Measurements from ENCODE around the gene IL21R. TPM values are rescaled to one million over a fixed set of nuclear protein-coding genes. Genes with fewer than 3 reads are reported as not detected.

IL21R gene
- total and polyA plus RNA-seq, 10 of the 15 experiments (the other 5 are each of a cell fraction or from before 2014, with no cell fraction given): 5.3 to 138 (median 82.5) TPM

DNA sequence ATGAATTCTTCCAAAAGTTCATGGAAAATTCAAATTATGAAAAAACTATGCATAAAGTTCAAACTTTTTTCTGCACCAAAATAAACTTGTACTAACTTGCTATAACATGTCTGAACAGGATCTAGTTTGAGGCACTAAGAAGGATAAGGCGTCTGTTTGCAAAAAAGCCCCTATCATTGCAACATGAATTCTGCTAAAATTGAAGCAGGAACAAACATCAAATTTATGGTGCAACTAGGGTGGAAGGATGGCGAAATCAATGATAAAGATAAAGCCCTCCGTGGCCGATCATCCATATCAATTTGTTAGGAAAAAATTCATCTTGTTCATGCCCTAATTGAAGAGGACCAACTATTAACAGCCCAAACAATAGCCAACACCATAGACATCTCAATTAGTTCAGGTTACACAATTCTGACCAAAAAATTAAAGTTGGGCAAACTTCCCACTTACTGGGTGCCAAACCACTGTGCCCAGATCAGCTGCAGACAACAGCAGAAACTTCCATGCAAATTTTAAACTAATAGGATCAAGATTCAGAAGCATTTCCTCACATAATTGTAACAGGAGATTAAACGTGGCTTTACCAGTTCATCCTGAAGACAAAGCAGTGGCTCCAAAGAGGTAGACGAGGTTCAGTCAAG is 12.9 kb downstream of the IL21R start:
- WGBS (ENCODE audit: insufficient coverage, insufficient replicate concordance, low lambda C conversion rate, missing lambda C conversion rate): 89% methylated on average over 6 of the region's 6 CpGs
- Histone ChIP-seq H3K4me1 (ENCODE audit: control insufficient read depth, insufficient read depth, low read length) (no peaks in the 10 kb centered on the region), H3K4me3 (0 out of 2 replicates have a peak overlapping the region, but pooled peaks have one; percentile 1), H3K9ac (ENCODE audit: control insufficient read depth, insufficient read depth, low read length) (no peak overlapping the region), H3K36me3 (ENCODE audit: control insufficient read depth in 2 of 2, insufficient read depth in 2 of 2, low read length in 1 of 2) (peaks cover 13 to 38% of the 10 kb centered on the region in 2 experiments), H3K27me3 (replicated peaks in 1 of 2; ENCODE audit: control insufficient read depth in 2 of 2, insufficient read depth in 2 of 2, low read length in 1 of 2) (no peaks in the 10 kb centered on the region), H4K20me1 (ENCODE audit: control insufficient read depth, insufficient read depth) (no peaks in the 10 kb centered on the region), H3K4me2 (ENCODE audit: control insufficient read depth, insufficient read depth) (no peak overlapping the region), H3K27ac (ENCODE audit: control insufficient read depth, insufficient read depth) (no peak overlapping the region), H3K9me3 (replicated peaks; ENCODE audit: control insufficient read depth, insufficient read depth, low read length) (peaks cover 33% of the 10 kb centered on the region), H2AFZ (ENCODE audit: control insufficient read depth, low read depth, low read length) (no peak overlapping the region), H3K79me2 (ENCODE audit: control insufficient read depth, insufficient read depth, low read length) (peaks cover 81% of the 10 kb centered on the region)
- FAIRE-seq (no peak), ATAC-seq (no peak), DNase-seq (ENCODE audit: low read depth, low spot score) (no peak)
- ChIA-PET RAD21 (ENCODE audit: unreplicated experiment) (no interaction called here), SMC1A (ENCODE audit: uncharacterized antibody, unreplicated experiment) (interaction anchor here (1.1 kb wide), 1 partner anchor 11 kb away, joined by 5 read pairs; no protein-coding TSS in a partner anchor), POLR2A (interaction anchor here (0.8 kb wide), 1 partner anchor 14 kb away, joined by 5 read pairs; no protein-coding TSS in a partner anchor), CTCF (interaction anchor here (1.2 kb wide), 1 partner anchor 11 kb away, joined by 3 read pairs; no protein-coding TSS in a partner anchor)
- BruUV-seq (replicated peaks): no TSS peak
- in situ Hi-C loops (cut with MboI): no loop called here
- TF ChIP-seq PAX8 (IDR thresholded peaks at IDR 0.05) (no peak), MEF2B (IDR thresholded peaks at IDR 0.05; ENCODE audit: partially characterized antibody, poor library complexity, severe bottlenecking) (no peak), ATF3 (IDR thresholded peaks at IDR 0.05; ENCODE audit: borderline replicate concordance, extremely low read depth, low read depth, low read length) (no peak), KAT2A (conservative IDR thresholded peaks at IDR 0.05; ENCODE audit: control insufficient read depth, low read depth, low read length) (no peak), IKZF1 (conservative IDR thresholded peaks at IDR 0.05) (no peak), TARDBP (IDR thresholded peaks at IDR 0.05; ENCODE audit: borderline replicate concordance) (no peak), SMAD1 (IDR thresholded peaks at IDR 0.05; ENCODE audit: low read depth, partially characterized antibody) (no peak), ZNF384 (IDR thresholded peaks at IDR 0.05; ENCODE audit: borderline replicate concordance, low read depth, low read length) (no peak), BACH1 (IDR thresholded peaks at IDR 0.05; ENCODE audit: borderline replicate concordance) (no peak), HSF1 (IDR thresholded peaks at IDR 0.05; ENCODE audit: low read depth, low read length) (no peak), RELA (IDR thresholded peaks at IDR 0.05; ENCODE audit: borderline replicate concordance, partially characterized antibody) (no peak), RUNX3 (IDR thresholded peaks at IDR 0.05; ENCODE audit: low read length) (no peak), CREM (IDR thresholded peaks at IDR 0.05; ENCODE audit: low read depth) (no peak), DPF2 (IDR thresholded peaks at IDR 0.05) (no peak), ZNF207 (IDR thresholded peaks at IDR 0.05; ENCODE audit: borderline replicate concordance) (no peak)
- TF ChIP-seq, protein P1, sequence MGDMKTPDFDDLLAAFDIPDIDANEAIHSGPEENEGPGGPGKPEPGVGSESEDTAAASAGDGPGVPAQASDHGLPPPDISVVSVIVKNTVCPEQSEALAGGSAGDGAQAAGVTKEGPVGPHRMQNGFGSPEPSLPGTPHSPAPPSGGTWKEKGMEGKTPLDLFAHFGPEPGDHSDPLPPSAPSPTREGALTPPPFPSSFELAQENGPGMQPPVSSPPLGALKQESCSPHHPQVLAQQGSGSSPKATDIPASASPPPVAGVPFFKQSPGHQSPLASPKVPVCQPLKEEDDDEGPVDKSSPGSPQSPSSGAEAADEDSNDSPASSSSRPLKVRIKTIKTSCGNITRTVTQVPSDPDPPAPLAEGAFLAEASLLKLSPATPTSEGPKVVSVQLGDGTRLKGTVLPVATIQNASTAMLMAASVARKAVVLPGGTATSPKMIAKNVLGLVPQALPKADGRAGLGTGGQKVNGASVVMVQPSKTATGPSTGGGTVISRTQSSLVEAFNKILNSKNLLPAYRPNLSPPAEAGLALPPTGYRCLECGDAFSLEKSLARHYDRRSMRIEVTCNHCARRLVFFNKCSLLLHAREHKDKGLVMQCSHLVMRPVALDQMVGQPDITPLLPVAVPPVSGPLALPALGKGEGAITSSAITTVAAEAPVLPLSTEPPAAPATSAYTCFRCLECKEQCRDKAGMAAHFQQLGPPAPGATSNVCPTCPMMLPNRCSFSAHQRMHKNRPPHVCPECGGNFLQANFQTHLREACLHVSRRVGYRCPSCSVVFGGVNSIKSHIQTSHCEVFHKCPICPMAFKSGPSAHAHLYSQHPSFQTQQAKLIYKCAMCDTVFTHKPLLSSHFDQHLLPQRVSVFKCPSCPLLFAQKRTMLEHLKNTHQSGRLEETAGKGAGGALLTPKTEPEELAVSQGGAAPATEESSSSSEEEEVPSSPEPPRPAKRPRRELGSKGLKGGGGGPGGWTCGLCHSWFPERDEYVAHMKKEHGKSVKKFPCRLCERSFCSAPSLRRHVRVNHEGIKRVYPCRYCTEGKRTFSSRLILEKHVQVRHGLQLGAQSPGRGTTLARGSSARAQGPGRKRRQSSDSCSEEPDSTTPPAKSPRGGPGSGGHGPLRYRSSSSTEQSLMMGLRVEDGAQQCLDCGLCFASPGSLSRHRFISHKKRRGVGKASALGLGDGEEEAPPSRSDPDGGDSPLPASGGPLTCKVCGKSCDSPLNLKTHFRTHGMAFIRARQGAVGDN (IDR thresholded peaks at IDR 0.05): no peak
- intact Hi-C loops (cut with micrococcal nuclease; ENCODE audit: unreplicated experiment): no loop called here
